ENCODE results near the gene AADACL3.
"Not testable (repeated sequence)": the region's sequence is repeated elsewhere in the genome, so short reads cannot be mapped to it uniquely, and the experiment has no call there.

AADACL3 gene

DNA sequence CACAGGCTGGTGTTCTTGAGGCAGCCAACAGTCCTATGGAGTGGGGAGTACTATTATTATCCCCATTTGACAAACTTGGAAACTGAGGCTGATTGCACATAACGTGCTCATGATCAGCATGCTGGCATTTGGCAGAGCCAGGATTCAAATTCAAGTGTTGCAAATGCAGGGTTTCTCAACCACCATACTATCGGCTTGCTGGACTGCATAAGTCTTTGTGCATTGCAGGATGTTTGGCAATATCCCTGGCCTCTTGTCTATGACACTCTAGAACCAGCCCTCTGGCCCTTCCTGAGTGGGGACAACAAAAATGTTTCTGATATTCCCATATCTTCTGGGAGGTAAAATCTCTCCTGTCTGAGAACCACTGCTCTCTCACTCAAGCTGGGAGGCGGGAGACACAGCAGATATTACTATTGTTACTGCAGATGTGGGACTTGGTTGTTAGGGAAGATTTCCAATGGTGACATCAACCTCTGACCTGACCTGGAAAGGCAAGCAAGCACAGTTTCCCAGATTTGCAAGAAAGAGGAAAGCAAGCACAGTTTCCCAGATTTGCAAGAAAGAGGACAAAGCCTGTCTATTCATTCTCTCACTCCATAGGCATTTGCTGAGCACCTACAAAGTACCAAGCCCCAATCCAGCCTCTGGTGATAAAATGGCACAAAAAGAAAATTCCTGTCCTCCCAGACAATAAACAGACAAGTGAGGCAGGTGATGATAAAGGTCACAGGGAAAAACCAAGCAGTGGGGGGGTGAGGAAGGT is 1.0 kb upstream of the AADACL3 start:
- no peak for DNase-seq

GRCh38 chr1:12717301-12717838 is 1.5 kb downstream of the AADACL3 start:
- DNase-seq = no peak

DNA sequence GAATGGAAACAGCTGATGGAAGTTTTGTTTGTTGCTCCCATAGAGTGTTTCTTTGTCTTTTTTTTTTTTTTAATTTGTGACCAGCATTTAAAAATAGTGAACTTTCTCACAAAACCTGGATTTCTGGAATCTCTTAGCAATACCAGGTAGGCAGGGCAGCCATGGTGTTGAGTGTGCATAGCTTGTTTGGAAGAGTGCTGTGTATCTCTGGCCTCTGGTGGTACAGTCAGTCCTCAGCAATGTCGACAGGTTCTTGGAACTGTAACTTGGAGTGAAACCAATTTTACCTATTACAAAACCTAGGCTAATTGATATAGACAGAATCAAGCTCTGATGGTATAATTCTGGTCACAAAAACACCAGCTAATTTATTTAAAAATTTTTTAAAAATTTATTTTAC is 6.7 kb downstream of the AADACL3 start:
- no peak for DNase-seq

- no peak for DNase-seq
These were observed 12.5 kb downstream of the AADACL3 start for GRCh38 chr1:12728391-12728790.

GRCh38 chr1:12730156-12730555 is 14.2 kb downstream of the AADACL3 start:
- no peak for DNase-seq

- not testable (repeated sequence) for DNase-seq
These were observed 15.2 kb downstream of the AADACL3 start for GRCh38 chr1:12731084-12731483.

DNA sequence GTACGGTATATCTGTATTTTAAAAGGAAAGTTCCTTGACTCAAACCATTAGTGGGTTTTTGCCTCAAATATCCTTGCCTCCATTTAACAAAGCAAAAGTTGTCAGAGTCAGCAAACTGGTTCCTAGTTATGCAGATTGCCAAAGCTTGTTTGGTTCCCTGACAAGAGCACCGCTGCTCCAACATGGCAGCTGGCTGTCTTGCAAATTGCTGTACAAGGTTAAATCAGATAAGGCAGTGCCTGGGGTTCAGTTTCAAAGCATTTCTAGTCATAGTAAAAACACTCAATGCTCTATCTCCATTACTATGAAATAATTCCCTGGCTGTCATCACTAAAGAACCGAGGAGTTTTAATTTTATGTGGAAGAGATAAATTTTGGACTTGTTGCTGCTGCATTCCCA is 18.7 kb downstream of the AADACL3 start:
- DNase-seq = no peak

DNA sequence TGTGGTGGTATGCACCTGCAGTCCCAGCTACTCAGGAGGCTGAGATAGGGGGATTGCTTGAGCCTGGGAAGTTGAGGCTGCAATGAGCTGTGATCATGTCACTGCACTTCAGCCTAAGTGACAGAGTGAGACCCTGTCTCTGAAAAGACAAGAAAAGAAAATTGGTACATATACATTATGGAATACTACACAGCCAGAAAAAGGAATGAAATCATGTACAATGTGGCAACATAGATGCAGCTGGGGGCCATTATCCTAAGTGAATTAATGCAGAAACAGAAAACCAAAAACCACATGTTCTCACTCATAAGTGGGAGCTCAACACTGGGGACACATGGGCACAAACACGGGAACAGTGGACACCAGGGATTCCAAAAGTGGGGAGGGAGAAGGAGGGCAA is 23.0 kb downstream of the AADACL3 start:
- DNase-seq = no peak

DNA sequence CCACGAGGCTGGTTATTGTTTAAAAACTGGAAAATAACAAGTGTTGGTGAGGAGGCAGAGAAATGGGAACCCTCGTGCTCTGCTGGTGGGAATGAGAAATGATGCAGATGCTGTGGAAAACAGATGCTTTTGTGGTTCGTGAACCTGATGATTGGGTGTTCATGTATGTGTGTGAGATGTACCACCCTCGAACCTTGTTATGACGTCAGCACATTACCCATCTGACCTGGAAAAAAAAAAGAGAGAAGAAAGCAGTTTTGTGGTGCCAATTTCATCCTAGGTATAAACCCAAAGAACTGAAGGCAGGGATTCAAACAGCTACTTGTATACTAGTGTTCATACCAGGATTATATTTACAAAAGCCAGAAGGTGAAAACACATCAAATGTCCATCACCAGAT is 23.7 kb downstream of the AADACL3 start:
- no peak for DNase-seq

DNA sequence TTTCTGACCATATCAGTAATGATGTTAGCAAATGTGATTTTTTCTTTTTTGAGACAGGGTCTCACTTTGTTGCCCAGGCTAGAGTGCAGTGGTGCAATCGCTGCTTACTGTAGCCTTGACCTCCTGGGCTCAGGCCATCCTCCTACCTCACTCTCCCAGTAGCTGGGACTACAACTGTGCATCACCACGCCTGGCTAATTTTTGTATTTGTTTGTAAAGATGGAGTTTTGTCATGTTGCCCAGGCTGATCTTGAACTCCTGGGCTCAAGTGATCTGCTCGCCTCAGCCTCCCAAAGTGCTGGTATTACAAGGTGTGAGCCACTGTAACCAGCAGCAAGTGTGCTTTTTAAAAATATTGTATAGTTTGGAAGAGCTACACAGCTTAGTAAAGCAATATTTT is 26.0 kb downstream of the AADACL3 start:
- DNase-seq = no peak

DNA sequence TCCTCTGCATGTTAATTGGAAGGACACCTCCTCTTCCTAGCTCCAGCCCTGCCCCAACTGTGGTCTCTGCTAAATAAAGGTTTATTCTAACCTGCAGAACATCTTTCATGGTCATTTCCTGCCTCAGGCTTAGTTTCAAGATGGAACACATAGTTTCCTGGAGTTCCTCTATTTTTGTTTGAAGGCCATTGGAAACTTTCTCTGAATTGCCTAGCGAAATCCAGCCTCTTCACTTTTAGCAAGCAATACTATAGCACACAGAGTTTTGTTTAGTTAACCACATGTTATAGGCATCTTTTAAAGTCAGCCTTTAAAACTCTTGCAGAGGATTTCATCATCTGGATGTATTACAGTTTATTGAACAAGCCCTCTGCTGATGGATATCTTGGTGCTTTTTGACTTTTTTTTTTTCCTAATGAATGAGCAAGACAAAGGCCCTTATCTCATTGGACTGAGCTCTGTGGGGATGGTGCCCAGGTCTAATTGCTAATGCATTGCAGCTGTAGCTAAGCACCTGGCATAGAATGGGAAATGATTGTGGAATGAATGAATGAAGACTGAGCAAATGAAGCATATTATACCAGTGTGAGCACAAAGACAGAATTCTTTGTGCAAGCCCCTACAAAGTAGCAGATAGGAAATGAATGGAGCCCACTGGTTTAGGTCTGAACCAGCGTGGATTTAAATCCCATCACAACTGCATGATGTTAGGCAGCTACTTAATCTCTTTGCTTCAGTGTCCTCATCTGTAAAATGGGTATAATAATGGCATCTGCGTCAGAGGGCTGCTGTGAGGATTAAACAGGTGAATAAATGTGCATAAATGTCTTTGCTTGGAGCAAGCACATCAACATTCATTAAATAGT is 29.4 kb downstream of the AADACL3 start:
- no peak for DNase-seq

GRCh38 chr1:12745992-12746323 is 30.0 kb downstream of the AADACL3 start, which contains the start of gene CFAP107:
Gene CFAP107, plus strand, starts transcription at chr1:12746200. Its CDS starts 231 bp downstream, at chr1:12746431.
- DNase-seq = no peak

DNA sequence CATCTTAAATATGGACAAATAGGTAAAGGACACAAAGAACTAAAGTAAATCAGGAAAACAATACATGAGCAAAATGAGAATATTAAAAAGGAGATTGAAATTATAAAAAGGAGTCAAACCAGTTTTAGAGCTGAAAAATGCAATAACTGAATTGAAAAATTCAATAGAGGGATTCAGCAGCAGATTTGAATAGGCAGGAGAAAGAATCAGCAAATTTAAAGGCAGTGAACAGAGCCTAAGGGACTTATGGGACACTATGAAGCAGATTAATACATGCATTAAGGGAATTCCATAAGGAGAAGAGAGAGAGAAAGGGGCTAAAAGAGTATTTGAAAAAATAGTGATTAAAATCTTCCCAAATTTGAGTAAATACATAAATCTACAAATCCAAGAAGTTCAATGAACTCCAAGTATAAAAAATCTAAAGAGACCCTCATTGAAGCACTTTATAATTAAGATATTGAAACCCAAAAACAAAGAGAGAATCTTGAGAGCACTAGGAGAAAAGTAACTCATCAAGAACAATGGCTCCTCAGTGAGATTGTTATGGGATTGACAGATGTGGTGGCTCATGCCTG is 33.0 kb downstream of the AADACL3 start:
- no peak for DNase-seq

DNA sequence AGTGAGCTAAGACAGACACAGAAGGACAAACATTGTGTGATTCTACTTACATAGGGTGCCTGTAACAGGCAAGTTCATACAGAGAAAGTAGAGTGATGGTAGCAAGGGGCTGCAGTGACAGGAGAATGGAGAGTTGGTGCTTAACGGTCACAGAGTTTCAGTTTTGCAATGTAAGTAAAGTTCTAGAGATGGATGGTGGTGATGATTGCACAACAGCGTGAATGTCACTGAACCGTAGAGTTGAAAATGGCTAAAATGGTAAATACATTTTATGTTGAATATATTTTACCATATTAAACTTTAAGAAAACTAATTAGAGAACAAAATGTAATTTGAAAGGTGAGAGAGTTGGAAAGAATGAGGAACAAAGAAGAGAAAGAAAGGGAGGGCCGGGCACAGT is 38.8 kb downstream of the AADACL3 start:
- no peak for DNase-seq

DNA sequence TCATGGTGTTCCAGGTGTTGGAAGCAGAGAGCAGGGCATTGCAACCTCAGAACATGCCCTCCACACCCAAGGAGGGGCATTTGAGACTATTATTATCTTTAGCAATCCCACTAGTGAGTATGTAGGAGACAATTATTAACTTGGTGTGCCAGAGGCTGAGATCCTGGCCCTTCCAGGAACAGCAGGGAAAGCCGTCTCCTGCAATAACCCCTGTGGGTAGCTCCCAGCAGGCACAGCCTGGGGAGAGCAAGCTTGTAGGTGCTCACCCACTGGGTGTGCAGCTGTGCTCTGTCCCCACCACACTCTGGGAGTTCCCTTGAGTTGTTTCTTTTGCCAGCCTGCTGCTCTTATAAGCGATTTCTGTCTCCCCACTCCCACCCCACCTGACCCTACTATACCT is 40.4 kb downstream of the AADACL3 start:
- no peak for DNase-seq

DNA sequence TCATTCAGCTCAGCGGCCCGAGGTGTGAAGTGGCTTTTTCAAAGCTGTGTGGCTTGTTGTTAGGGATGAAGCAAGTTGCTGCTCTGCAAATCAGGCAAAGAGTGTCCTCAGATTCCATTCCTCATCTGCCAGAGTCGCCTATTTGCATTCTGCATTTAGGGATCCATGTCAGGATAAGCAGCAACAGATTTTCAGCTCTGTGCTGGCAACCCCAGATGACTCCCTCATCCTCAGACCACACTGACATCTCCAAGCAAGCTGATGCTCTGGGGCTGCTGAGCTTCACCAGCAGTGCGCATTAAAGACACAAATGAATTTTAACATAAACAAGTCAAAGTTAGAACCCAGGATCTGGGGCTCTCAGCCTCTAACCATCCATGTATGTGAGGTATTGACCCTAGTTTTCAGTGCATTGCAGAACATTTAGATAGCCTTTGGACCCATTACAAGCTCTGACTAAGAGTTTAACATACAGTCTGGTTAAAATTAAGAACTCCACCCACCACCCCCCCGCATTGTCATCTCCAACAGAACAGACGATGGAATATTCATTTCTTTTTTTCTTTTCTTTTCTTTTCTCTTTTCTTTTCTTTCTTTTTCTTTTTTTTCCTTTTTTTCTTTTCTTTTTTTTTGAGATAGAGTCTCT is 41.0 kb downstream of the AADACL3 start:
- no peak for DNase-seq

DNA sequence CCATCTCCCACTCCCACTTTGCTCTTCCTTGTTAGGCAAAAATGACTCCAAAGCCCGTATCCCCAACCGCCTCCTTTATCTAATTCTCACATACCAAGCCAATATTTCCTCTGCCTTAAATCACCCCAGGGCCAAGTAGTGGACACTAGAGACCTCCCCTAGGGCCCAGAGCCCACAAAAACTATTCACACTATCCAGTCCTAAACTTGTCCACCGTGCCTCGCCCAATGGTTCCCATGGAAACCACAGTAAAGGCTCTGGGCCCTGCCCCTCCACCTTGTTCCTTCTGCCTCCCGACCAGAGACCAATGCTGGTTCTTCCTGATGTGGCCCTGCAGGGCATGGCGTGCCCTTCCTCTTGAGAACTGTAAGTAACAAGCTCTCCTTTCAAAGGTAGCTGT is 41.9 kb downstream of the AADACL3 start:
- DNase-seq = no peak

DNA sequence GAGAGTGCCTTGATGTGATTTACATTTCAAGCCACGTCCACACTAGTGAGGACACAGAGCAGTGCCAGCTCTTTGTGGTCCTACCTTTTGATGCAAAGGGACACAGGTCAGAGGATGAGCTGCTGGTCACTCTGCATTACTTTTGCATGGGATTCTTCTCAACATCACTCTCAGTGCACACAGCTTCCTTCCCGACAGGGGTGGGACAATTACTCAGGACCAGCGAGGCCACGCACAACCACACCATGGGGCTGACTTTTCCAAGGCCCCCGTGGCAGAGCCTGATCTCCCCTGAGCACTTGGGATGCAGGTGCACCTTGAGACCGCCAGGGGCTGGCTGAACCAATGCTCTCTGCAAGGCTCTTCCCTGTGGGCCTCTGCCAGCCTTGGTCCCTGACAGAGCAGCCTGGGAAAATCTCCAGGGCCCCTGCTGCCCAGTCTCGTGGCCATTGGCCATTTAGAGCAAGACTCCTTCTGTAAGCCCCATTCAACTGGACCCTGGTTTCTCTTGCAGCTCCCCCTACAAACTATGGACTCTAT is 44.4 kb downstream of the AADACL3 start:
- DNase-seq = no peak

DNA sequence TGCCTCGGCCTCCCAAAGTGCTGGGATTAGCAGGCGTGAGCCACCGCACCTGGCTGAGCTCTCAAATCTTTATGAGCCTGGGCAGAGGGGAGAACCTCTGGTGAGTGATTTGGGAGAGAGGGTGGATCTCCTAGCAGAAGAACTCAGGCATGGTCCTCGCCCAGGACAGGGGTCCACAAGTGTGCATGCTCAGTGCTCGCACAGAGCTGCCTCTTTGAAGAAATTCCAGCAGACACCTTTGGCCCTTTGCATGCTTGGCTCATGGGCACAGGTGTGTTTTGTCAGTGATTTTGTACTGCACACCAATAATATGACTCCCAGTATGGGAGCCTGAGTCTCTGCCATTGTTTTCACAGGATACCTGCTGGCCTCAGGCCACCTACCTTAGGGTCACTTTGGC is 45.9 kb downstream of the AADACL3 start:
- no peak for DNase-seq

GRCh38 chr1:12762766-12763165 is 46.9 kb downstream of the AADACL3 start:
- DNase-seq = no peak

DNA sequence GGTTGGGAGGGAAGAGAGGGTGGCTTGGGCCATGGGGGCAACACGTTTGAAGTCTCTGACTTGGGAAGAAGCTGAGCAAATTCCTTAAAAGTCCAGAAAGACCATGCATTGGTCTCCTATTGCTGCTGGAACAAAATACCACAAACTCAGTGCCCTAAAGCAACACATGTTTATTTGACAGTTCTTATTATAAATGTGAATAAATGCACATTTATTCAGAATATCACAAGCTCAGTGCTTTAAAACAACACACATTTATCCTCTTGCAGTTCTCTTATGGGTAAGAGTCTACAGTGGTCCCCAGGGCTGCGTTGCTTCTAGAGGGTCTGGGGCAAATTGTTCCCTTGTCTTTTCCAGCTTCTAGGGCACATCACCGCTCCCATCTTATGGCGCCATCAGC is 47.6 kb downstream of the AADACL3 start:
- no peak for DNase-seq

- no peak for DNase-seq
These were observed 48.1 kb downstream of the AADACL3 start for GRCh38 chr1:12764016-12764415.

GRCh38 chr1:12769031-12769430 is 53.1 kb downstream of the AADACL3 start:
- DNase-seq = no peak

Measured in stimulated activated CD4-positive, alpha-beta T cell treated with anti-CD3 and anti-CD28 coated beads, Interleukin-1b, Interleukin-23, amount 100 ng/mL, for 48 hours (primary cell).